ENCODE measurements around the gene CFD.
"Not testable (repeated sequence)": the region's sequence is repeated elsewhere in the genome, so short reads cannot be mapped to it uniquely, and the experiment has no call there.

CFD gene

GRCh38 chr19:891421-892200, 32.1 kb downstream of the CFD start:
- DNase-seq, result not testable (repeated sequence)

- DNase-seq, result no peak
Observed at GRCh38 chr19:892243-892893, 32.9 kb downstream of the CFD start.

DNA sequence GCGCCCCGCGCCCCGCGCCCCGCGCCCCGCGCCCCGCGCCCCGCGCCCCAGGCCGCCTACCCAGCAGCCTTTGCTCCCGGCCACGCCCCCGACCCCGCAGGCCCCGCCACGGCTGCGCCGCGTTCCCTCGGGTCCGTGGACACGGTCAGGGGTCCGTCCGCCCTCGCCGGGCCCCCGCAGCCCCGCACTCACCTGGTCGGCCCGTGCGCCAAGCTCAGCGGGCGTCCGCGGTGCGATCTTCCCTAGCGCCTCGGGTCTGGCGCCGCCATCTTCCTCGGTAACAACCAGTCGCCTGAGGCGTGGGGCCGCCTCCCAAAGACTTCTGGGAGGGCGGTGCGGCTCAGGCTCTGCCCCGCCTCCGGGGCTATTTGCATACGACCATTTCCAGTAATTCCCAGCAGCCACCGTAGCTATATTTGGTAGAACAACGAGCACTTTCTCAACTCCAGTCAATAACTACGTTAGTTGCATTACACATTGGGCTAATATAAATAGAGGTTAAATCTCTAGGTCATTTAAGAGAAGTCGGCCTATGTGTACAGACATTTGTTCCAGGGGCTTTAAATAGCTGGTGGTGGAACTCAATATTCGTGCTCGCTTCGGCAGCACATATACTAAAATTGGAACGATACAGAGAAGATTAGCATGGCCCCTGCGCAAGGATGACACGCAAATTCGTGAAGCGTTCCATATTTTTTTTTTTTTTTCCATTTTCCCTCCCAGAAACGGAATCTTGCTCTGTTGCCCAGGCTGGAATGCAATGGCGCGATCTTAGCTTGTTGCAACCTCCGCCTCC, 33.6 kb downstream of the CFD start, which contains the start of the genes MED16 and RNU6-9:
MED16 (minus strand) TSS at position 294 of the 796 bp plus-strand sequence. CDS start 2,056 bp downstream, outside the sequence.
RNU6-9 (plus strand) TSS at position 591 of the 796 bp plus-strand sequence.
- DNase-seq, result peak; percentile 64 to 84 (median 74)

DNA sequence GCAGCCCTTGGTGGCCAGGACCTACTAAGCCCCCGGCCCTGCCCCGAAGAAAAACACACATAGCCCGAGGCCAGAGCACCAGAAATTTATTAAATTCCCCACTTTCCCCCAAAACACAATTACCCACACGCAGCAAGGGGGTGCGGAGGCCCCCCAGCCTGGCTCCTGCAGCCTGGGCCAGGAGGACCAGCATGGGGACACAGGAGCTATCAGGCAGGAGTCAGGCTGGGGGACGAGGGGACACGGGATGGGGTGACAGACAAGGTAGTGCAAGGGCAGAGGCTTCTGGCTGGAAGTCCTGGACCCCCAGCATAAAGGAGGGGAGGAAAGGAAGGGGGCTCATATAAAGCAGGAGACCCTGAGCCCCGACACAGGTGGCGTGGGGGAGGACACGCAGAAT, 37.0 kb downstream of the CFD start:
- no peak for DNase-seq

- no peak for DNase-seq
Observed at GRCh38 chr19:896999-897398, 37.5 kb downstream of the CFD start.

DNA sequence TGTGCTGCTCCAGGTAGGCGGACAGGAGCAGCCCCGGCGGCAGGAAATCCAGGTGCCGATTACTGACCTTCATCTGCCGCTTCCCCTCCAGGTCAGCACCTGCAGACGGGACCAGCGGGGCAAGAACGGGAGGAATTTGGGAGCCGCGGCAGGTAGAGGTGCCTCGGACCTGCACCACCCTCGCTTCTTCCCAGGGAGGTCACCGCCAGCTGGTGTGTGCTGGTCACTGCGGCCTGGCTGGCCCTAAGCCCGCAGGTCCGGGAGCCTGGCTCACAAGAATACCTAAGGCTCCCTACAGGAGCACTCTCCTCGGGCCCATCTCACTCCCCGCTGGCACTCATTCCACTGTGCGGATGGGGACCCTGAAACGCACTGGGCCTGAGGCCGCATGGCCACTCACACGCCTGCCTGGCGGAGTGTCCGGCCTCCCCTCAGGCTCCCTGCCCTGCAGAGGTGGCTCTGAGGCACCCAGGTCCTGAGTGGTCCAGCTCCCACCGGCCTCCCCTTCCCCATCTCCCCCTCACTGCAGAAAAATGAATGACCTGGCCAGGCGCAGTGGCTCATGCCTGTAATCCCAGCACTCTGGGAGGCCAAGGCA, 38.1 kb downstream of the CFD start:
- no peak for DNase-seq

DNA sequence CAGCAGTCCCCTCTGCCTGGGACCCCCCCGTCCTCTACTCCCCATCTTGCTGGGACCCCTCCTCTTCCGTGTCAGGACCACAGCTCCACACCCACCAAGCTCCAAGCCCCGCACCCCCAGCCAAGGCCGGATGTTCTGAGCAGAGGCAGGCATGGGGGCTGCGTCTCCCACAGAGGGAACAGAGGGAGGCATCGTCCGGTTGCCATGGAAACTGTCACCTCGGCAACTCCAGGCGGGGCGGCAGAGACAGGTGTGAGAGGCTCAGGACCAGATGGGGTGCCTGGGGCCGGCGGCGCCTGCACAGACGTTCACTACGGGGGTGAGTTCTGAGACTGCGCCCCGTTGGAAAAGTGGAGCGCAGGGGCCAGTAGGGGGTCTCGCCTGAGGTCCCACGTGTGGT, 39.2 kb downstream of the CFD start:
- peak in 2 of 4 experiments; percentile 29 to 45 for DNase-seq

GRCh38 chr19:899336-900042, 40.0 kb downstream of the CFD start:
- no peak for DNase-seq

DNA sequence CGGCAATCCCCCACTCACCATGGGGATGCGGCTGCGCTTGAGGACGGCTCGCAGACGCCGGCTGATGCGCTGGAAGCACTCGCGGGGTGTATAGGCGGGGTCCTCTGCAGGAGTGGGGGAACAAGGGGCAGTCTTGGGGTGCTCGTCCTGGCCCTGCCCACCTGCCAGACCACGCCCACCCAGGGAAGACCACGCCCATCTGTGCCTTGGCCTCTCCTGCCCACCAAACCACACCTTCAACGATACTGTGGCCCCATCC, 40.5 kb downstream of the CFD start:
- DNase-seq, result no peak

- DNase-seq, result peak in 1 of 4 experiments; percentile 37
Observed at GRCh38 chr19:900302-901111, 41.0 kb downstream of the CFD start.

DNA sequence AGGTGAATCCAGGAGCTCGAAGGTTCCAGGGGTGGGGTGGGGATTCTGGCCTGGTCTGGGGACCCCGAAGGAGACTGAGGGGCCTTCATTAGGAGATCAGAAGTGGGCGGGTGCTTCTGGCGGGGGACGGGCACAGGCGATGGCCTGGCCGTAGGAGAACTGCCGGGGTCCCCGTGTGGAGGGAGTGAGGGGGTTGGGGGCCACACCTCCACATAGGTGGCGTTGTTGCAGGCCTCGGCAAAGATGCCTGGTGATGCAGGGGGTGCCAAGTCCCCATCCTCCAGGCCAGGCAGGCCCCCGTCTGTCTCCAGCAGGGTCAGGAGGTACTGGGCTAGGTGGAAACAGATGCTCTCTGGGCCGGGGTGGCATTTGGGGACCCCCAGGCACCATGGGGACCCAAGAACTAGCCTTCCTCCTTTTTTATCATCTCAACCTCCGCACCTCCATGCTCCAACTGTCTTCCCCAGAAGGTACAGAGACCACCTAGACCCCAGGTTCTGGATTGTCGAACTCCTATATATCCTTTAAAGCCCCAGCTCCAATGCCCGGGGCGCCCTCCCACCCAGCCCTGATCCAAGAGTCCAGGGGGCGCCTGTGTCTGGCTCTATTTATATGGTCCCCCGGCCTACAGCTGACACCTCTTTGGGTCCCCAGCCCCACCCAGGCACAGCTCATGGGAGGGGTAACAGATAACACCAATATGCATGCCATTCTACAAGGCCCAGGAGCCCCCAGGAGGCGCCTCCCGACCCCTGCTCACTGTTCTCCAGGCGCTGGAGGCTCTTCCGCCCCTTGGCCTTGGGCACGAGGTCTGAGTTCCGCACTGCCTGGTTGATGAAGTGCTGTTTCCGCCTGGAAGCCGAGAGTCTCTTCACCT, 42.0 kb downstream of the CFD start:
- no peak for DNase-seq

- DNase-seq, result no peak
Observed at GRCh38 chr19:902093-902370, 42.6 kb downstream of the CFD start.

GRCh38 chr19:902446-903226, 43.2 kb downstream of the CFD start:
- DNase-seq, result no peak

- DNase-seq, result no peak
Observed at GRCh38 chr19:903266-903797, 43.9 kb downstream of the CFD start.

DNA sequence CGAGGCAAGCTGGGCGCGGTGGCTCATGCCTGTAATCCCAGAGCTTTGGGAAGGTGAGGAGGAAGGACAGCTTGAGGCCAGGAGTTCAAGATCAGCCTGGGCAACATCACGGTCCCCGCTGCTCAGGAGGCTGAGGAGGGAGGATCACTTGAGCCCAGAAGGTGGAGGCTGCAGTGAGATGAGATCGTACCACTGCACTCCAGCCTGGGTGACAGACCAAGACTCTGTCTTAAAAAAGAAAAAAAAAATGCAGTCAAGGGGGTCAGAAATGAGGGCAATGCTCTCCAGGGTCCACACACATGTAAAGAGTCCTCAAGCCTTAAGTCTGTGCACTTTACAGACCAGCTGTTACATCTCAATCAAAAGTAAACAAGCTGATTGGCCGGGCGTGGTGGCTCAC, 45.1 kb downstream of the CFD start:
- no peak for DNase-seq

DNA sequence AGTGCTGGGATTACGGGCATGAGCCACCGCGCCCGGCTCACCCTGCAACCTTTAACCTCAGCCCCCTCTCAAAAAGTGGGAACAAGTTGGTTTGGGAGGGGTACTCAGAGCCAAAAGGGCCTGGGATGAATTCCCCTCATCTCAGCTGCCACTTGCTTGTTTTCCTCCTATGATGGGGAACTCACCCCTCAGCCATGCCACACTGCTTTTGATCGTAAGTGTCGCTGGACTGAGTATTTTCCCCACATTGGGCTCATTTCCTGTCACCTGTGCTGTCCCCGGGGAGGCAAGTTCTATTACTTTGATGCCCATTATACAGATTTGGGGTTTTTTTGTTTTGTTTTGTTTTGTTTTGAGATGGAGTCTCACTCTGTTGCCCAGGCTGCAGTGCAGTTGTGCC, 47.0 kb downstream of the CFD start:
- no peak for DNase-seq

- DNase-seq, result peak in 1 of 4 experiments; percentile 19
Observed at GRCh38 chr19:907183-907853, 47.9 kb downstream of the CFD start.

- DNase-seq, result no peak
Observed at GRCh38 chr19:911197-912033, 52.0 kb downstream of the CFD start.

All from activated naive CD4-positive, alpha-beta T cell (primary cell).